ENCODE measurements around the gene SEMA6A. TPM values are rescaled to one million over a fixed set of nuclear protein-coding genes. Genes with fewer than 3 reads are reported as not detected.

Gene SEMA6A
- total RNA-seq, 1 experiment from 2014 or later: not detected

GRCh38 chr5:116401576-116401975, 173.0 kb downstream of the SEMA6A start:
- Histone ChIP-seq H2AFZ (ENCODE audit: low read length) (no peak overlapping the region), H3K36me3 (ENCODE audit: low read depth, low read length) (no peaks in the 10 kb centered on the region), H3K9me2 (replicated peaks; ENCODE audit: low read length) (no peaks in the 10 kb centered on the region), H3K4me3 (ENCODE audit: low read length) (no peak overlapping the region), H3K9ac (ENCODE audit: low read length) (no peak overlapping the region), H3F3A (ENCODE audit: low read length, unreplicated experiment) (no peaks in the 10 kb centered on the region), H3K27me3 (ENCODE audit: low read length) (no peaks in the 10 kb centered on the region), H4K20me1 (ENCODE audit: low read length) (no peaks in the 10 kb centered on the region), H3K79me2 (ENCODE audit: low read length) (no peaks in the 10 kb centered on the region), H3K27ac (ENCODE audit: low read length) (no peak overlapping the region), H3K4me2 (ENCODE audit: low read length) (no peak overlapping the region), H3K4me1 (ENCODE audit: insufficient read depth, low read length) (no peaks in the 10 kb centered on the region), H3K9me3 (ENCODE audit: low read length) (no peaks in the 10 kb centered on the region)
- intact Hi-C loops (cut with micrococcal nuclease): no loop called here
- CTCF ChIA-PET: no interaction called here
- POLR2A ChIA-PET (ENCODE audit: unreplicated experiment): no interaction called here
- BruUV-seq (replicated peaks): no TSS peak
- ATAC-seq (0 out of 2 replicates have a peak, but pooled peaks have one; percentile 13), DNase-seq (no peak)
- TF ChIP-seq CTCF (conservative IDR thresholded peaks at IDR 0.05; ENCODE audit: low read depth, low read length) (no peak), EZH2 (IDR thresholded peaks at IDR 0.05; ENCODE audit: low read length, unreplicated experiment) (no peak), EZH2phosphoT487 (IDR thresholded peaks at IDR 0.05; ENCODE audit: borderline replicate concordance, low read length) (no peak)

- Histone ChIP-seq H3K27ac (ENCODE audit: low read length) (no peak overlapping the region), H4K20me1 (ENCODE audit: low read length) (no peaks in the 10 kb centered on the region), H3K4me2 (ENCODE audit: low read length) (no peak overlapping the region), H3F3A (ENCODE audit: low read length, unreplicated experiment) (no peaks in the 10 kb centered on the region), H3K79me2 (ENCODE audit: low read length) (no peaks in the 10 kb centered on the region), H3K9ac (ENCODE audit: low read length) (no peak overlapping the region), H3K9me2 (replicated peaks; ENCODE audit: low read length) (no peaks in the 10 kb centered on the region), H3K27me3 (ENCODE audit: low read length) (no peaks in the 10 kb centered on the region), H3K9me3 (ENCODE audit: low read length) (no peaks in the 10 kb centered on the region), H2AFZ (ENCODE audit: low read length) (no peak overlapping the region), H3K4me1 (ENCODE audit: insufficient read depth, low read length) (no peaks in the 10 kb centered on the region), H3K4me3 (ENCODE audit: low read length) (no peak overlapping the region), H3K36me3 (ENCODE audit: low read depth, low read length) (no peaks in the 10 kb centered on the region)
- BruUV-seq (replicated peaks): no TSS peak
- no peak for TF ChIP-seq EZH2phosphoT487 (IDR thresholded peaks at IDR 0.05; ENCODE audit: borderline replicate concordance, low read length)
- TF ChIP-seq CTCF (conservative IDR thresholded peaks at IDR 0.05; ENCODE audit: low read depth, low read length): no peak
- no peak for TF ChIP-seq EZH2 (IDR thresholded peaks at IDR 0.05; ENCODE audit: low read length, unreplicated experiment)
- no peak for ATAC-seq
- DNase-seq: no peak
- POLR2A ChIA-PET (ENCODE audit: unreplicated experiment): no interaction called here
- intact Hi-C loops (cut with micrococcal nuclease): no loop called here
- CTCF ChIA-PET: no interaction called here
These were observed 178.0 kb downstream of the SEMA6A start for GRCh38 chr5:116396476-116397099.

GRCh38 chr5:116395631-116396203, 178.9 kb downstream of the SEMA6A start:
- H3K79me2 ChIP-seq (ENCODE audit: low read length): no peaks in the 10 kb centered on the region
- no peak overlapping the region for H3K4me3 ChIP-seq (ENCODE audit: low read length)
- no peaks in the 10 kb centered on the region for H3K4me1 ChIP-seq (ENCODE audit: insufficient read depth, low read length)
- H3K27ac ChIP-seq (ENCODE audit: low read length): no peak overlapping the region
- no peaks in the 10 kb centered on the region for H3K27me3 ChIP-seq (ENCODE audit: low read length)
- intact Hi-C loops (cut with micrococcal nuclease): no loop called here
- no peaks in the 10 kb centered on the region for H3K9me3 ChIP-seq (ENCODE audit: low read length)
- H3K4me2 ChIP-seq (ENCODE audit: low read length): no peak overlapping the region
- DNase-seq: no peak
- H3K36me3 ChIP-seq (ENCODE audit: low read depth, low read length): no peaks in the 10 kb centered on the region
- no peaks in the 10 kb centered on the region for H3F3A ChIP-seq (ENCODE audit: low read length, unreplicated experiment)
- H3K9me2 ChIP-seq (replicated peaks; ENCODE audit: low read length): no peaks in the 10 kb centered on the region
- H3K9ac ChIP-seq (ENCODE audit: low read length): no peak overlapping the region
- no peak overlapping the region for H2AFZ ChIP-seq (ENCODE audit: low read length)
- ATAC-seq: no peak
- CTCF ChIA-PET: no interaction called here
- TF ChIP-seq CTCF (conservative IDR thresholded peaks at IDR 0.05; ENCODE audit: low read depth, low read length): no peak
- POLR2A ChIA-PET (ENCODE audit: unreplicated experiment): no interaction called here
- no TSS peak for BruUV-seq (replicated peaks)
- no peaks in the 10 kb centered on the region for H4K20me1 ChIP-seq (ENCODE audit: low read length)

Data from PC-3 (cell line).